Omental fat pad (tissue), 4 donors: Measurements from ENCODE around the gene TGFBR3. TPM values are rescaled to one million over a fixed set of nuclear protein-coding genes. Genes with fewer than 3 reads are reported as not detected.
A peak's percentile ranks its signal among the peaks of the same experiment; 100 is the strongest.

Source experiments
- ATAC-seq: fragments of 150-250 bp; one replicate; pipeline ENCODE4 v1.9.1; 2016; ENCODE audit warnings: mild to moderate bottlenecking, moderate library complexity; ENCODE audit not compliant: low FRiP score
- DNase-seq: peaks from one replicate; pipeline ENCODE4 v3.0.0-alpha.2; 2019; ENCODE audit warnings: low spot score
- total RNA-seq, 4 donors: library from RNA; depleted of rRNA; stranded (reverse); fragments of >200 nt; gene quantifications; one replicate each; pipeline ENCODE4 v1.1.0, GENCODE V29; 2016
- TF ChIP-seq, protein P1 (sequence below), 3 donors: fragments of 450-650 bp; IDR thresholded peaks; one replicate each; pipeline ENCODE4 v1.5.1; 2016 to 2017; ENCODE audit warnings: antibody characterized with exemption in 3 of 3, mild to moderate bottlenecking in 3 of 3, moderate library complexity in 2 of 3

TGFBR3 gene
- total RNA-seq, 4 donors from 2014 or later, result 104 to 267 (median 196) TPM

DNA sequence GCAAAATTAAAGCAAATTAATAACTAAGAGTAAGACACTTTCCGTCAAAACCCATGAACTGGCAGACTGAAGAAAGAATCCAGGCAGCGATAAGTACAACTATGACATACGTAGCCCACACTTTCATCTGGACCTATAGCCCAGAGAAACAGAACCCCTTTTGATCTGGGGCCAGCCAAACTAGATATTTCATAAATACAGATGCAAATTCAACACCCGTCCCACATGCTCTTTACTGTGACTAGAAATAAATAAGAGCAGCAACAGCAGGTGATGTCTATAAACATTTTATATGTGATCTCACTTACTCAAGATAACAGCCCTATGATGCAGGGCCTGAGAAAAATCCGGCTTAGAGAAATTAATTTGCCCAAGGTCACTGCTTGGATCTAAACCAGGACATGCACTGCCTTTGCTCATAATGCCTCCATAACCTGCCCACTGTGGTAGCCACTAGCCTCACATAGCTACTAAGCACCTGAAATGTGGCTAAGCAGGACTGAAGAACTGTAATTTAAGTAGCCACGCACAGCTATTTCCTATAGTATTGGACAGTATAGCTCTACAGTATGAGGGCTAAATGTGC is 130.2 kb downstream of the TGFBR3 start:
- DNase-seq (no peak), ATAC-seq (no peak)

GRCh38 chr1:91754816-91755580 is 131.0 kb downstream of the TGFBR3 start:
- TF ChIP-seq, protein P1, sequence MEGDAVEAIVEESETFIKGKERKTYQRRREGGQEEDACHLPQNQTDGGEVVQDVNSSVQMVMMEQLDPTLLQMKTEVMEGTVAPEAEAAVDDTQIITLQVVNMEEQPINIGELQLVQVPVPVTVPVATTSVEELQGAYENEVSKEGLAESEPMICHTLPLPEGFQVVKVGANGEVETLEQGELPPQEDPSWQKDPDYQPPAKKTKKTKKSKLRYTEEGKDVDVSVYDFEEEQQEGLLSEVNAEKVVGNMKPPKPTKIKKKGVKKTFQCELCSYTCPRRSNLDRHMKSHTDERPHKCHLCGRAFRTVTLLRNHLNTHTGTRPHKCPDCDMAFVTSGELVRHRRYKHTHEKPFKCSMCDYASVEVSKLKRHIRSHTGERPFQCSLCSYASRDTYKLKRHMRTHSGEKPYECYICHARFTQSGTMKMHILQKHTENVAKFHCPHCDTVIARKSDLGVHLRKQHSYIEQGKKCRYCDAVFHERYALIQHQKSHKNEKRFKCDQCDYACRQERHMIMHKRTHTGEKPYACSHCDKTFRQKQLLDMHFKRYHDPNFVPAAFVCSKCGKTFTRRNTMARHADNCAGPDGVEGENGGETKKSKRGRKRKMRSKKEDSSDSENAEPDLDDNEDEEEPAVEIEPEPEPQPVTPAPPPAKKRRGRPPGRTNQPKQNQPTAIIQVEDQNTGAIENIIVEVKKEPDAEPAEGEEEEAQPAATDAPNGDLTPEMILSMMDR (IDR thresholded peaks at IDR 0.05), result no peak
- DNase-seq (no peak), ATAC-seq (no peak)

More for the DNA sequence above, 130.2 kb downstream of the TGFBR3 start:
- TF ChIP-seq, protein P1 (IDR thresholded peaks at IDR 0.05), result no peak

- no peak for DNase-seq
- peak; percentile 74 for ATAC-seq
- TF ChIP-seq, protein P1 (IDR thresholded peaks at IDR 0.05), result no peak
Observed at GRCh38 chr1:91754348-91754747, 131.6 kb downstream of the TGFBR3 start.

- TF ChIP-seq, protein P1 (IDR thresholded peaks at IDR 0.05), result no peak
- no peak for ATAC-seq
Observed at GRCh38 chr1:91753878-91754277, 132.1 kb downstream of the TGFBR3 start.

DNA sequence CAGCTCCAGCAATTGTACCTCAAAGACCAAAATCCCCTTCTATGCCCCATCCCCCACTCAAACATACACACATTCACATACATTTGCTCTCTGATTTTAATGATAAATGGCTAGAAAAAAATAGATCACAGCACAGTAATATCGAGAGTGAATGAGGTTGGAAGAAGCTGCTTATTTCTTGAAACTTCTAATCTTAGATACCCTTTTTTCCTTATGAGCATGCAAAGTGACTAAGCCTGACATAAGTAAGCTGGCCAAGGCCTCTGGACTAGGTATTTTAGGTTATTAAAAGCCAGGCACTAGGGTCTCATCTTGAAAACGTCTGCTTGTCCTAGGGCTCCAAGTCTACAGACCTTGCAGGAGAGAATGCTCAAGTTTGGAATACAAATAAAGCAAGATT is 133.6 kb downstream of the TGFBR3 start:
- no peak for ATAC-seq
- no peak for DNase-seq
- TF ChIP-seq, protein P1 (IDR thresholded peaks at IDR 0.05), result no peak

More at GRCh38 chr1:91753878-91754277, 132.1 kb downstream of the TGFBR3 start:
- no peak for DNase-seq

GRCh38 chr1:91751275-91751674 is 134.7 kb downstream of the TGFBR3 start:
- ATAC-seq (no peak), DNase-seq (no peak)
- TF ChIP-seq, protein P1 (IDR thresholded peaks at IDR 0.05), result no peak
